Adrenal gland (tissue), 5 donors: ENCODE measurements around the gene MYOM3.

Source experiments
- POLR2A ChIP-seq, 2 donors: fragments of 450-650 bp; IDR thresholded peaks; one replicate each; pipeline ENCODE4 v1.6.1; 2017; ENCODE audit warnings: antibody characterized with exemption in 2 of 2, mild to moderate bottlenecking in 2 of 2, moderate library complexity in 1 of 2
- TF ChIP-seq, protein P1 (sequence below), 6 experiments: fragments of 450-650 bp in 4 of 6; fragments of 200-600 bp in 2 of 6; sonication (generic) in 1 of 6; IDR thresholded peaks; 1 replicate in 5 of 6; 2 replicates in 1 of 6; pipeline versions ENCODE4 v1.5.1 to v1.8.0; 2016 to 2021; ENCODE audit warnings: antibody characterized with exemption in 6 of 6, mild to moderate bottlenecking in 2 of 6, moderate library complexity in 1 of 6
- donor health status: DM: no; HTN: no; CAD: no.

DNA sequence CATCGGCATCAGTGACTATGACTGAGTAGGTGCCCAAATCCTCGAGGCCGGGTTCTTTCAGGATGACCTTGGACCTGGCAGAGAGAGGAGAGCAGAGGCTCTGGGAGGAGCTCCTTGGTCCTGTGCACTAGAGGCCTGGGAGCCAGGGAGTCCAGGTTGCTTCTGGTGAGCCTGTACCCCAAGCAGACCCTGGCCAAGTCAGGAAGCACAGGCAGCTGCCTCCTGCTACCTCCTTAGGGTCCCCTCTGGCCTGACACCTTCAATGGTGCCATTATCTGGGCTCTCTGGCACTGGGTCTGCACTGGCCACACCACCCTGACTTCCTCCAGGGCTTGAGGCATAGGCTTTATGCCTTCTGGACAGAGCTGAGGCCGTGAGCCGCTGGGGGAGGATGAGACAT lies 37.7 kb downstream of the MYOM3 start:
- TF ChIP-seq, protein P1, sequence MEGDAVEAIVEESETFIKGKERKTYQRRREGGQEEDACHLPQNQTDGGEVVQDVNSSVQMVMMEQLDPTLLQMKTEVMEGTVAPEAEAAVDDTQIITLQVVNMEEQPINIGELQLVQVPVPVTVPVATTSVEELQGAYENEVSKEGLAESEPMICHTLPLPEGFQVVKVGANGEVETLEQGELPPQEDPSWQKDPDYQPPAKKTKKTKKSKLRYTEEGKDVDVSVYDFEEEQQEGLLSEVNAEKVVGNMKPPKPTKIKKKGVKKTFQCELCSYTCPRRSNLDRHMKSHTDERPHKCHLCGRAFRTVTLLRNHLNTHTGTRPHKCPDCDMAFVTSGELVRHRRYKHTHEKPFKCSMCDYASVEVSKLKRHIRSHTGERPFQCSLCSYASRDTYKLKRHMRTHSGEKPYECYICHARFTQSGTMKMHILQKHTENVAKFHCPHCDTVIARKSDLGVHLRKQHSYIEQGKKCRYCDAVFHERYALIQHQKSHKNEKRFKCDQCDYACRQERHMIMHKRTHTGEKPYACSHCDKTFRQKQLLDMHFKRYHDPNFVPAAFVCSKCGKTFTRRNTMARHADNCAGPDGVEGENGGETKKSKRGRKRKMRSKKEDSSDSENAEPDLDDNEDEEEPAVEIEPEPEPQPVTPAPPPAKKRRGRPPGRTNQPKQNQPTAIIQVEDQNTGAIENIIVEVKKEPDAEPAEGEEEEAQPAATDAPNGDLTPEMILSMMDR (IDR thresholded peaks at IDR 0.05), result no peak
- no peak for TF ChIP-seq POLR2A (IDR thresholded peaks at IDR 0.05)
